Right forelimb (tissue), 1 donor: ENCODE data around the gene TAS2R38.
"Not testable (repeated sequence)": the region's sequence is repeated elsewhere in the genome, so short reads cannot be mapped to it uniquely, and the experiment has no call there.

Experiments used
- DNase-seq: peaks from one replicate; pipeline ENCODE4 v3.0.0-alpha.2; 2018

The TAS2R38 gene

GRCh38 chr7:141973673-141974072 lies at the start of gene TAS2R38:
TAS2R38 (minus strand) TSS chr7:141973773; CDS start chr7:141973689, 84 bp downstream.
- DNase-seq: no peak

DNA sequence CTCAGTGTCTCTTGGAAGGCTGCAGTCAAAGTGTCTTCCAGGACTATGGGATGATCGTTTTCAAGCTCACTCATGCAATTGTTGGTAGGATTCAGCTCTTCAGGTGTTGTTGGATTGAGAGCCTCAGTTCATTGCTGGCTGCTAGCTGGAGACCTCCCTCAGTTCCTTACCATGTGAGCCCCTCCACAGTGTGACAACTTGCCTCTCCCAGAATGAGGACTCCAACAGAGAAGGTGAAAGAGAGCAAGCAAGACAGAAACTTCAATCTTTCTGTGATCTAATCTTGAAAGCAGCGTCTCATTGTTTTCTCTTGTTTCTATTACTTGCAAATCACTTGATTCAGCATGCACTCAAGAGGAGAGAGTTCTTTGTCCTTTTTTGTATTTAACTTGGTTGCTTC lies 44.6 kb upstream of the TAS2R38 start:
- DNase-seq: no peak

DNA sequence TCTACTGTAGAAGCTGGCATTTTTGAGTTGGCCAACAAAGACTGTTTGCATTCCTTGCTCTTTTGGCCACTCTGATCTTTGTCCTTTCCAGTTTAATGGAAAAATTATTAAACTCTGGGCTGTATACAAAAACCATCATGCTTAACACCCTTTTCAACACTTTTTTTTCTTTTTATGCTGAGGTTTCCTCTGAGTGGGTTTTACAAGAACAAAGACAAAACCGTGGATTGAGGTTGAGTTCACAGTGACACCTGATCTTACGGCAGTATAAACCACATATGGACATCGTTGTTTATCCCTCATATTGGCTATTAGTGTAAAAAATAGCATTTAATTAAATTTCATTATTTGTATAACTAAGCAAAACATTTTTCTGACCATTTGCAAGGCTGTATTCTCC lies 43.9 kb upstream of the TAS2R38 start:
- DNase-seq: no peak

GRCh38 chr7:142012825-142013511 lies 39.4 kb upstream of the TAS2R38 start:
- no peak for DNase-seq

- no peak for DNase-seq
Observed at GRCh38 chr7:142010952-142011548, 37.5 kb upstream of the TAS2R38 start.

DNA sequence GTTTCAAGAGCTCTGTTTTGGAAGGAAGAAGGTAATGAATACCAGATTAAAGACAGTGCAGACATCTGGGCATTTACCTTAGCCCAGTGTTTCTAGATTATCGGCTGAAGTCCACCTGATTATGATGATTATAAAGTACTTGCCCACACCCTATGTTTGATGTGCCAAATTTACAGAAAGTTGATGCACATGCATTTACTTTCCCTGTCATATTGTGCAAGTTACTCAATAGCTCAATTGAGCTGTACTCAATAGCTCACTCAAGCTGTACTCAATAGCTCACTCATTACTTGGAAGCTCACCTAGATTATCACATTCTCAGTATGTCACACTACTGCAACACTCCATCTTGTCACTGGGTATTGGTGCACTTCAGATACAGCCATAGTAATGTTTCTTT lies 35.6 kb upstream of the TAS2R38 start:
- no peak for DNase-seq

- DNase-seq: no peak
Observed at GRCh38 chr7:142006577-142006976, 33.0 kb upstream of the TAS2R38 start.

DNA sequence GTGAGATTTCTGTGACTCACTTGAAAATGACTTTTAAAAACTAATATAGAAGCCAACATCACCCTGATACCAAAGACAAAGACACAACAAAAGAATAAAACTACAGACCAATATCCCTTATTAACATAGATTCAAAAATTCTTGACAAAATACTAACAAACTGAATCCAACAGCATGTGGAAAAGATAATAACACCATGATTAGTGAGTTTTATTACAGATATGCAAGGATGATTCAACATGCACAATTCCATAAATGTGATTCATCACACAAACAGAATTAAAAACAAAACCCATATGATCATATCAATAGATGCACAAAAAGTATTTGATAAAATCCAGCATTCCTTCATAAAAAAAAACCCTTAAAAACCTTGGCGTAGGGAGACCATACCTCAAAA lies 28.6 kb upstream of the TAS2R38 start:
- DNase-seq: no peak

- DNase-seq: no peak
Observed at GRCh38 chr7:142001163-142001874, 27.7 kb upstream of the TAS2R38 start.

GRCh38 chr7:142000244-142000643 lies 26.7 kb upstream of the TAS2R38 start:
- no peak for DNase-seq

DNA sequence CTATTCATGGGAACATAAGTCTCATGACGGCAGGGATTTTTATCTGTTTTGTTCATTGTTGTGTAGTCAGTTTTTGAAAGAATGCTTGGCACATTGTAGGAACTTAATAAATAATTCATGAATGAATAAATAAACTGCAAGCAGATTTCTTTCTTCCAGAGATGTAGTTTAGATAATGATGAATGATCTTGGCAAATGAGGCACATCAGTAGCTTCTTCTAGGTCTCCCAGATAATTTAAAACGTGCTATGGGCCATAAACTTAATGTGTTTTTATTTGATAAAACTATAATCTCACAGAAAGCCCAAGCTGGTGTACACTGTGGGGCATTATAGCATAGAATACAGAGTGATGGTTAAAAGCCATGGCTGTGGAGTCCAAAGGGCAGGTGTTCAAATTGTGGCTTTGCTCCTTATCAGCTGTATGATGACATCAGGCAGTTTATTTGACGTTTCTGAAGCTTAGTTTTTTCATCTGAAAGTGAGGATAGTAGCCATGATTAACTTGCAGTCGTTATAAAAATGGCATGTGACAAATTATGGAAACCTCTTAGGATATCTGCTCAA lies 25.6 kb upstream of the TAS2R38 start:
- no peak for DNase-seq

DNA sequence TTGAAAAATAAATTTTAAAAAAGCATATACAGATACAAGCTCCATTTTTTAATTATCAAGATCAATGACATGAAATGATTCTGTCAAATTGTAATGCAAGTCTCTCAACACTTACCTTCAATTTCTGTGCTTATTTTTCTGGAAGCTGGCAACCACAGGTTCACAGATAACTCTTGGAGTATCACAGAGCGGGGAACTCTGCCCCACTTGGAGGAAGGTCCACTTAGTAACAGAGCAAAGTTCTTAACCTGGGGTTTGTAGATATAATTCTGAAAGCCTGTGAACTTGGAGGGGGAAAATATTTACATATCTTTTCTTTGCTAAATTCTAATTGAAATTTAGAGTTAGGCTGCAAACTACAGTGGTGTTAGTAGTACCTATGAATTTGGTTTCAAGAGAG lies 19.8 kb upstream of the TAS2R38 start:
- DNase-seq: no peak

GRCh38 chr7:141992688-141993087 lies 19.1 kb upstream of the TAS2R38 start:
- no peak for DNase-seq

DNA sequence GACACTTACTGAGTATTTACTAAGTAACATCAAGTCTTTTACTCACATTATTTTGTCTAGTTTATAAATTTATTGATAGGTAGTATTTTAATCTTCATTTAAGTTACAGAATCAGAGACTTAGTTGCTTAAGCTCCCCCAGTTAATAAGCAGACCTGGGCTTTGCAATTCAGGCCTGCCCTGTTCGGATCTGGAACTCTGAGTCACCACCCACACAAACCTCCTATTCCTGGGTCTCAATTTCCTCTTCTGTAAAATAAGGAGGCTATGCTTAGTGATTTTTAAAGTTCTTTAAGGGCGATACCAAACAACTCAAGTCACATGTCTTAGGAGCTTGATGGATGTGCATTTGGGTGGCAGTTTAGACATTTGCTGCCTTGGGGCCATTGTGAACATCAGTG lies 18.6 kb upstream of the TAS2R38 start:
- no peak for DNase-seq

DNA sequence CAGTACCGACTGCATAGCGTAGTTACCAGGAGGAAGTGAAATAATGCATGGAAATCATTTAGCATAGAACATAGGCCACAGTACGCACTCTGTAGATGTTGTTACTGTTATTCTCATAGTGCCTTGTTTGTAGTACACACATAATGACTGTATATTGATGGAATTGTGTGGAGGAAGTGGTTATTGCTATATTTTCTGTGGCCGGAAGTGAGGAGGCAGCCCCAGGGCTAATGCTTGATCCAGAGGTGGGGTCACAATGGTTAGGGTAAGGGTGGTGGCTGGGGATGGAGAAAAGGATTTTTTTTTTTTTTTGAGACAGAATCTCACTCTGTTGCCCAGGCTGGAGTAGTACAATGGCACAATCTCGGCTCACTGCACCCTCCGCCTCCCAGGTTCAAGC lies 17.6 kb upstream of the TAS2R38 start:
- DNase-seq: no peak

GRCh38 chr7:141990011-141990725 lies 16.6 kb upstream of the TAS2R38 start:
- DNase-seq: no peak

GRCh38 chr7:141987803-141988202 lies 14.2 kb upstream of the TAS2R38 start:
- DNase-seq: not testable (repeated sequence)

- DNase-seq: no peak
Observed at GRCh38 chr7:141986923-141987322, 13.3 kb upstream of the TAS2R38 start.

DNA sequence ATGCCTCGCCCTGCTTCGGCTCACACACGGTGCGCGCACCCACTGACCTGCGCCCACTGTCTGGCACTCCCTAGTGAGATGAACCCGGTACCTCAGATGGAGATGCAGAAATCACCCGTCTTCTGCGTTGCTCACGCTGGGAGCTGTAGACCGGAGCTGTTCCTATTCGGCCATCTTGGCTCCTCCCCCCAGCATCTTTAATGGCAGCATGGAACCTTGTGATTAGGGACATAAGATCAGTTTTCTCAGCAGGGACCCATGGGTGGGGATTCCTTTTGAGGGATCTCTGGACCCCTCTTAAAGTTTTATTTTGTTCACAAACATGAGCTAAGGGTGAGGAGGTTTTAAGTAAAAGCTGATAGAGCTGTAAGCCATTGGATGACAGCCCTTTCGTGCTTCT lies 12.4 kb upstream of the TAS2R38 start:
- DNase-seq: not testable (repeated sequence)

- DNase-seq: no peak
Observed at GRCh38 chr7:141979568-141979967, 6.0 kb upstream of the TAS2R38 start.

GRCh38 chr7:141978351-141978750 lies 4.8 kb upstream of the TAS2R38 start:
- DNase-seq: no peak

- no peak for DNase-seq
Observed at GRCh38 chr7:141976524-141977245, 3.1 kb upstream of the TAS2R38 start.
